Parathyroid adenoma (tissue), 2 donors: ENCODE results near the gene TANC1.
A peak's percentile ranks its signal among the peaks of the same experiment; 100 is the strongest.

Source experiments
- H2AFZ ChIP-seq: fragments of 300-600 bp; sonication (generic); one replicate; pipeline ENCODE4 v1.7.0; 2017; ENCODE audit warnings: antibody characterized with exemption, mild to moderate bottlenecking
- H3K27ac ChIP-seq: fragments of 300-600 bp; sonication (generic); one replicate; pipeline ENCODE4 v1.7.0; 2017
- H3K27me3 ChIP-seq: fragments of 300-600 bp; sonication (generic); one replicate; pipeline ENCODE4 v1.7.0; 2017; ENCODE audit warnings: low read length; ENCODE audit not compliant: control insufficient read depth, insufficient read depth
- H3K36me3 ChIP-seq: fragments of 300-600 bp; sonication (generic); one replicate; pipeline ENCODE4 v1.7.0; 2017; ENCODE audit warnings: low read length; ENCODE audit not compliant: control insufficient read depth, insufficient read depth
- H3K4me1 ChIP-seq: fragments of 300-600 bp; sonication (generic); one replicate; pipeline ENCODE4 v1.7.0; 2017; ENCODE audit warnings: control low read depth
- H3K4me2 ChIP-seq: fragments of 300-600 bp; sonication (generic); one replicate; pipeline ENCODE4 v1.7.0; 2017; ENCODE audit warnings: low read length
- H3K4me3 ChIP-seq: fragments of 300-600 bp; sonication (generic); one replicate; pipeline ENCODE4 v1.7.0; 2017; ENCODE audit warnings: low read depth, low read length
- H3K79me2 ChIP-seq: fragments of 300-600 bp; sonication (generic); one replicate; pipeline ENCODE4 v1.7.0; 2017; ENCODE audit warnings: control low read depth
- H3K9ac ChIP-seq: fragments of 300-600 bp; sonication (generic); one replicate; pipeline ENCODE4 v1.7.0; 2017; ENCODE audit warnings: mild to moderate bottlenecking
- H3K9me3 ChIP-seq: fragments of 300-600 bp; sonication (generic); one replicate; pipeline ENCODE4 v1.7.0; 2017; ENCODE audit warnings: low read length; ENCODE audit not compliant: control insufficient read depth
- CTCF ChIP-seq: fragments of 300-600 bp; sonication (generic); IDR thresholded peaks from one replicate; pipeline ENCODE4 v1.7.0; 2017; ENCODE audit warnings: antibody characterized with exemption, mild to moderate bottlenecking
- donor health status: primary hyperparathyroidism.

The TANC1 gene

DNA sequence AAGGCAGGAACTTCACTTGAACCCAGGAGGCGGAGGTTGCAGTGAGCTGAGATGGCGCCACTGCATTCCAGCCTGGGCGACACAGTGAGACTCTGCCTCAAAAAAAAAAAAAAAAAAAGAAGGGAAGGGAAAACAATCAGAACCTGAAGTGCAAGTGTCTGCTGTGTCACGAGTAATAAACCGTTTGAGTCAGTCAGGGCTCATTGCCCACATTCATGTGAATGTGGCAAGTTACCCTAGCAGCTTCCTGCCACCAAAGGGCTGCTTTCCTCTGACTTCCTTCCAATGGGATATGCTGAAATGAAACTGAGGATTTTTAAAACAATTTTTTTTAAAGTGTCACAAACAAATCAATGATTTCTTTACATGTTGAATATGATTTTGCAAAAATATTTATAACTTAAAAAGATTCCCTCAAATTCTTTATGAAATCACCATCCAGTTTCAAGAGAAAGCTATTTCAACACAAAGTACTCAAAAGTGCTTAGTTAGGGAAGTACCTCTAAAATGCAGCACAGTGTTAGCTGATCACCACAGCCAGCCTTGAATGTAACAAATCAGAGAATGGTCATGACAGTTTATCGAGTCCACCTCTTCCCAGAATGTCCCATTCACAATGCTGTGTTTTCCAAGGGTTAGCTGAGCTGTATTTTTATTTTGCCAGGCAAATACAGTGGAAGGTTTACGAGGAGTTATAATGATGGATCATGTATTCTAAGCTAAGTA is 281.7 kb downstream of the TANC1 start:
- Histone ChIP-seq H3K4me3 (no peak overlapping the region), H3K36me3 (no peaks in the 10 kb centered on the region), H3K9me3 (no peaks in the 10 kb centered on the region), H3K79me2 (peaks cover 3% of the 10 kb centered on the region), H3K27me3 (no peaks in the 10 kb centered on the region), H3K4me1 (no peaks in the 10 kb centered on the region), H3K4me2 (peak overlapping the region; percentile 8), H2AFZ (no peak overlapping the region), H3K27ac (no peak overlapping the region), H3K9ac (no peak overlapping the region)
- no peak for TF ChIP-seq CTCF

- no peaks in the 10 kb centered on the region for H3K9me3 ChIP-seq
- no peak for TF ChIP-seq CTCF
- no peak overlapping the region for H3K4me2 ChIP-seq
- no peaks in the 10 kb centered on the region for H3K4me1 ChIP-seq
- H3K27ac ChIP-seq: no peak overlapping the region
- H3K4me3 ChIP-seq: no peak overlapping the region
- no peaks in the 10 kb centered on the region for H3K27me3 ChIP-seq
- H3K79me2 ChIP-seq: peaks cover 3% of the 10 kb centered on the region
- no peak overlapping the region for H2AFZ ChIP-seq
- no peak overlapping the region for H3K9ac ChIP-seq
- no peaks in the 10 kb centered on the region for H3K36me3 ChIP-seq
Observed at GRCh38 chr2:159251296-159252173, 283.1 kb downstream of the TANC1 start.

- Histone ChIP-seq H2AFZ (no peak overlapping the region), H3K4me2 (no peak overlapping the region), H3K36me3 (no peaks in the 10 kb centered on the region), H3K4me1 (no peaks in the 10 kb centered on the region), H3K9me3 (no peaks in the 10 kb centered on the region), H3K27me3 (no peaks in the 10 kb centered on the region), H3K9ac (no peak overlapping the region), H3K4me3 (no peak overlapping the region), H3K27ac (no peak overlapping the region), H3K79me2 (peaks cover 3% of the 10 kb centered on the region)
- no peak for TF ChIP-seq CTCF
Observed at GRCh38 chr2:159252905-159253304, 284.5 kb downstream of the TANC1 start.

DNA sequence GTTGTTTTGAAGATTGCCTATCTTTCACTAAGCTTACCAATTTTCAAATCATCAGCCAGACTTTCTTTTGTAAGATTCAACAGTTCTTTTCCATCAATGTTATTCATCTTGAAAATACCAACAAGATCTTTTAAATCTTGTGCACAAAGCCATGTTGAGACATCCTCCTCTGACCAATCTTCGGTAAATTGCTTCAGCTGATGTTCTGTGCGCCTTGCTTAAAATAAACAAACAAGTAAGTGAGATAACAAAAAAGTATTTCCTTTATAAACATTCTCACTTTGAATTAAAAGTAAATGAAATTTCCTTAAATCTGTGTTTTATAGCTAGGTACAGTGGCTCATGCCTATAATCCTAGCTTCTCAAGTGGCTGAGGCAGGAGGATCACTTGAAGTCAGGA is 287.7 kb downstream of the TANC1 start:
- Histone ChIP-seq H3K4me2 (no peak overlapping the region), H3K4me3 (no peak overlapping the region), H2AFZ (no peak overlapping the region), H3K9me3 (no peaks in the 10 kb centered on the region), H3K36me3 (no peaks in the 10 kb centered on the region), H3K27ac (no peak overlapping the region), H3K4me1 (no peaks in the 10 kb centered on the region), H3K27me3 (no peaks in the 10 kb centered on the region), H3K79me2 (no peaks in the 10 kb centered on the region), H3K9ac (no peak overlapping the region)
- no peak for TF ChIP-seq CTCF
